Chondrocyte (in vitro differentiated cells): ENCODE data around the gene CRYZL1. TPM values are rescaled to one million over a fixed set of nuclear protein-coding genes. Genes with fewer than 3 reads are reported as not detected.

Experiments used
- DNase-seq: peaks from one replicate; pipeline ENCODE4 v3.0.0; 2021; ENCODE audit warnings: mixed read lengths, low spot score
- H3K27ac Mint-ChIP-seq: one replicate; pipeline ENCODE4 v1.8.0; 2021; ENCODE audit warnings: mild to moderate bottlenecking, moderate library complexity, mixed read lengths; ENCODE audit not compliant: unreplicated experiment
- H3K27me3 Mint-ChIP-seq: 2 replicates; pipeline ENCODE4 v1.8.0; 2021; ENCODE audit warnings: low read depth, mixed read lengths
- H3K36me3 Mint-ChIP-seq: 2 replicates; pipeline ENCODE4 v1.8.0; 2021; ENCODE audit warnings: low read depth, mixed read lengths
- H3K4me1 Mint-ChIP-seq: 2 replicates; pipeline ENCODE4 v1.8.0; 2021; ENCODE audit warnings: low read depth, mild to moderate bottlenecking, mixed read lengths
- H3K4me3 Mint-ChIP-seq: one replicate; pipeline ENCODE4 v1.8.0; 2021; ENCODE audit warnings: mild to moderate bottlenecking, moderate library complexity, mixed read lengths; ENCODE audit not compliant: unreplicated experiment
- H3K9me3 Mint-ChIP-seq: 2 replicates; pipeline ENCODE4 v1.8.0; 2021; ENCODE audit warnings: low read depth, mixed read lengths
- total RNA-seq: library from RNA; stranded (reverse); gene quantifications from 3 replicates; pipeline ENCODE4 v1.2.1, GENCODE V29; 2021
- TF ChIP-seq, protein P1 (sequence below): fragments of 200-600 bp; sonication (generic); IDR thresholded peaks from 2 replicates; pipeline ENCODE4 v1.5.0; 2021; ENCODE audit warnings: antibody characterized with exemption, mild to moderate bottlenecking, moderate library complexity

CRYZL1 gene
- total RNA-seq, 1 donor from 2014 or later, result 30.4 TPM

- TF ChIP-seq, protein P1, sequence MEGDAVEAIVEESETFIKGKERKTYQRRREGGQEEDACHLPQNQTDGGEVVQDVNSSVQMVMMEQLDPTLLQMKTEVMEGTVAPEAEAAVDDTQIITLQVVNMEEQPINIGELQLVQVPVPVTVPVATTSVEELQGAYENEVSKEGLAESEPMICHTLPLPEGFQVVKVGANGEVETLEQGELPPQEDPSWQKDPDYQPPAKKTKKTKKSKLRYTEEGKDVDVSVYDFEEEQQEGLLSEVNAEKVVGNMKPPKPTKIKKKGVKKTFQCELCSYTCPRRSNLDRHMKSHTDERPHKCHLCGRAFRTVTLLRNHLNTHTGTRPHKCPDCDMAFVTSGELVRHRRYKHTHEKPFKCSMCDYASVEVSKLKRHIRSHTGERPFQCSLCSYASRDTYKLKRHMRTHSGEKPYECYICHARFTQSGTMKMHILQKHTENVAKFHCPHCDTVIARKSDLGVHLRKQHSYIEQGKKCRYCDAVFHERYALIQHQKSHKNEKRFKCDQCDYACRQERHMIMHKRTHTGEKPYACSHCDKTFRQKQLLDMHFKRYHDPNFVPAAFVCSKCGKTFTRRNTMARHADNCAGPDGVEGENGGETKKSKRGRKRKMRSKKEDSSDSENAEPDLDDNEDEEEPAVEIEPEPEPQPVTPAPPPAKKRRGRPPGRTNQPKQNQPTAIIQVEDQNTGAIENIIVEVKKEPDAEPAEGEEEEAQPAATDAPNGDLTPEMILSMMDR, result no peak
- no peaks in the 10 kb centered on the region for H3K27me3 Mint-ChIP-seq
- H3K27ac Mint-ChIP-seq, result peak overlapping the region; percentile 100
- no peak for DNase-seq
- peaks cover 40% of the 10 kb centered on the region for H3K4me1 Mint-ChIP-seq
- peaks cover 4% of the 10 kb centered on the region for H3K36me3 Mint-ChIP-seq
- no peaks in the 10 kb centered on the region for H3K9me3 Mint-ChIP-seq
- peak overlapping the region; percentile 95 for H3K4me3 Mint-ChIP-seq
Measured at GRCh38 chr21:33543505-33544129, 97.9 kb downstream of the CRYZL1 start.

DNA sequence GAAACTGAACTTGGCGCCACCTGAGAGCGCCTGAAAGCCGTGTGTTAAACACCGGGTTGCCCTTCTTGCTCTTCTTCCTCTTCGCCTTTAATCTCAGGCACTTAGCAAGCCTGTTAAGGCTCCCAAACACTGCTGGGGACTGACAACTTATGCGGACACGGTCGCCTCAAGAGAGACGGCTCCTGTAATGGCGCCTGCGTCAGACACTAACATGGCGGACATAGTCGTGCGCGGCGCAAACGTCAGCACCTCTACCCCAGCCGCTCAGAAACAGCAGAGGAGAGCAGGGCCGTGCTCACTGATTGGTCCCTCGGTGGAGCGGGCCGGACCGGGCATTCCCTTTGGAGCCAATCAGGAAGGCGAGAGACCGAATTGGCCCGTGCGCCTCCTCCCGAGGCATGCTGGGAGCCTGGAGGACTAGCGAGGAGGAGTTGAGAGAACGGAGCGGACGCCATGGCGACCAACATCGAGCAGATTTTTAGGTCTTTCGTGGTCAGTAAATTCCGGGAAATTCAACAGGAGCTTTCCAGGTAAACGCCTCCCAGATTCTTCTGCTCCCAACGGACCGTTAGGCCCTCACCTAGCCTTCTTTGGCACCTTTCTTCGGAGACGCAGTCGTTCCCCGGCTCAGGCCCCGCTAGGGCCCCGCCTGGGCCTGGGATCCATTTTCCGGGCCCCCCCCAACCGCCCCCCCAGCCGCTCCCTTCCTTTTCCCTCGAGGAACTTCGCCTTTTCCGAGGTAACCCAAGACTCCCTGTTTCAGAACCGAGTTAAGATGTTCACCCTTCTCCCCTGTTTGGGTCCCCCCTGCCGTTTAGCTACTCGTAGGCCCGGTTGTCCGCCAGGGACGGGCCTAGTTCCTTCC is 98.7 kb downstream of the CRYZL1 start, which contains the start of gene SON:
SON (plus strand) TSS at position 399 of the 865 bp plus-strand sequence; CDS start at position 454, 55 bp downstream.
- TF ChIP-seq, protein P1, result peak; percentile 9
- H3K4me1 Mint-ChIP-seq, result peaks cover 40% of the 10 kb centered on the region
- peaks cover 4% of the 10 kb centered on the region for H3K36me3 Mint-ChIP-seq
- DNase-seq, result peak; percentile 99
- no peaks in the 10 kb centered on the region for H3K27me3 Mint-ChIP-seq
- H3K27ac Mint-ChIP-seq, result peak within 1 kb of the TSS; percentile 100
- H3K9me3 Mint-ChIP-seq, result no peaks in the 10 kb centered on the region
- H3K4me3 Mint-ChIP-seq, result peak within 1 kb of the TSS; percentile 95

DNA sequence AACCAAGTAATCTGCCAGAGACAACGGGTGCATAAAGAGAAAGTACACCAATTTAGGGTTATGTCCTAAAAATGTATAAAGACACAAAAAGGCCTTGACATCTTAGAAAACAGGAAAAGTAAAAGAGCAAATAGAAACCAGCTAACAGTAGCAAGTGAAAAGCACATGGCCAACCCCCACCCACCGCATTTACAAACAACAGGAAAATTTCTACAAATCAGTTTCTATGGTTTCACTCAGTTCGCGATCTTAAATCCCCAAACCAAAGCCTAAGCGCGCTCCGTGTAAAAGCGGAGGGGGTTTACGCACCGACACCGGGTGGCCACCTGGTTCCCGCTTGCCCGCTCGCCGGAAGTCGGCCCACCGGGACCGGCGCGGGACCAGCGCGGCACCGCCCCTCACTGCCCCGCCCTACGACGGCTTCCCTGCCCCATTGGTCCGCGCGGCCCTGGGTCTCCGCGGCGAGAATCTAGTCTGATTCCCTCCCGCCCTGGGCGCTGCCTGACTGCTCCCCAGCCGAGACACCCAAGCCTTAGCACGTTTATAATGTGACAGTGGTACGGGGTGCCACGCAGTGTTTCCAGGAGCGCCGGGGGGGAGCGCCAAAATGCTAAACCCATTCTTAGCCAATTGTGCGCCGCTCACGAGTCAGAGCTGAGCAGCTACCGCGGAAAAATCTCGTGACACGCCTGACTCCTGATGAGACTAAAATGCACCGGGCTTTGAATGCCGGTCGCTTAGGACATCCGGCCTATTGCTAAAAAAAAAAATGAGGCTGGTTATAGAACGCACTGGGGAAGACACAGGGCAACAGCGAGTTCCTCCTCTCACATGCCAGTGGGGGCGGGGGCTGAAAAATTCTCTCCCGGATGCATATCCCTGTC is 99.5 kb downstream of the CRYZL1 start, which contains the start of gene GART:
GART (minus strand) TSS at position 362 of the 884 bp plus-strand sequence. CDS start 2,802 bp downstream, outside the sequence.
- H3K27ac Mint-ChIP-seq, result peak within 1 kb of the TSS; percentile 100
- H3K4me1 Mint-ChIP-seq, result peaks cover 40% of the 10 kb centered on the region
- no peaks in the 10 kb centered on the region for H3K27me3 Mint-ChIP-seq
- DNase-seq, result no peak
- peaks cover 9% of the 10 kb centered on the region for H3K36me3 Mint-ChIP-seq
- TF ChIP-seq, protein P1, result no peak
- no peaks in the 10 kb centered on the region for H3K9me3 Mint-ChIP-seq
- H3K4me3 Mint-ChIP-seq, result peak within 1 kb of the TSS; percentile 95

DNA sequence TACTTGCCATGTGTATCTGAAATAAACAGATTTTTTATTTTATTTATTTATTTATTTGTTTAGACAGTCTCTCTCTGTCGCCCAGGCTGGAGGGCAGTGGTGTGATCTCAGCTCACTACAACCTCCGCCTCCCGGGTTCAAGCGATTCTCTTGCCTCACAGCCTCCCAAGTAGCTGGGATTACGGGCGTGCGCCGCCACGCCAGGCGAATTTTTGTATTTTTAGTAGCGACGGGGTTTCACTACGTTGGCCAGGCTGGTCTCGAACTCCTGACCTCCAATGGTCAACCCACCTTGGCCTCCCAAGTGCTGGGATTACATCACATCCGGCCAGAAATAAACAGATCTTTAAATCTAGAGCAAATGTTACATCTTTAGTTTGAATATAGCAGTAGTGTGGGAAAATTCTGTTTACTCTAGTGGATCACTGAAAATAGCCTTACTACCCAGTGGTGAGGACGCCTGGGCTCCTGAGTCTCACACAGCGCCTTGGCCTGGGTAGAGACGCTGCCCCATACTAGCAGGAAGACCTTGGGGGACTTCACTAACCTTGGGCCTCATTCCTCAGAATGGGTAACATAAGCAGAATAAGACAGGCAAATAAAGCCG is 100.3 kb downstream of the CRYZL1 start:
- H3K9me3 Mint-ChIP-seq, result no peaks in the 10 kb centered on the region
- H3K36me3 Mint-ChIP-seq, result peaks cover 11% of the 10 kb centered on the region
- TF ChIP-seq, protein P1, result no peak
- peaks cover 40% of the 10 kb centered on the region for H3K4me1 Mint-ChIP-seq
- peak overlapping the region; percentile 100 for H3K27ac Mint-ChIP-seq
- H3K4me3 Mint-ChIP-seq, result peak overlapping the region; percentile 95
- H3K27me3 Mint-ChIP-seq, result no peaks in the 10 kb centered on the region
- DNase-seq, result no peak
